Stimulated activated CD4-positive, alpha-beta T cell treated with anti-CD3 and anti-CD28 coated beads, Interleukin-1b, Interleukin-23, amount 100 ng/mL, for 24 hours (primary cell): ENCODE results near the gene DOK4.

Experiments used
- DNase-seq, 4 experiments: peaks; one replicate each; pipeline ENCODE4 v3.0.0-alpha.2; 2020; ENCODE audit warnings: low read depth in 4 of 4, low spot score in 1 of 4

DOK4 gene

GRCh38 chr16:57478396-57479204 is 7.7 kb downstream of the DOK4 start:
- DNase-seq = no peak

GRCh38 chr16:57477531-57478202 is 8.6 kb downstream of the DOK4 start:
- no peak for DNase-seq

GRCh38 chr16:57476546-57477410 is 9.5 kb downstream of the DOK4 start:
- no peak for DNase-seq

GRCh38 chr16:57475711-57476339 is 10.5 kb downstream of the DOK4 start:
- DNase-seq = peak in 3 of 4 experiments; percentile 60 to 80 (median 72)

- no peak for DNase-seq
Observed at GRCh38 chr16:57474671-57475661, 11.3 kb downstream of the DOK4 start.

GRCh38 chr16:57473906-57474305 is 12.4 kb downstream of the DOK4 start:
- DNase-seq = no peak

GRCh38 chr16:57473176-57473840 is 13.0 kb downstream of the DOK4 start:
- DNase-seq = no peak

GRCh38 chr16:57472665-57473060 is 13.6 kb downstream of the DOK4 start:
- DNase-seq = no peak

GRCh38 chr16:57471852-57472664 is 14.2 kb downstream of the DOK4 start:
- no peak for DNase-seq

GRCh38 chr16:57471209-57471608 is 15.1 kb downstream of the DOK4 start:
- no peak for DNase-seq

GRCh38 chr16:57470711-57471110 is 15.6 kb downstream of the DOK4 start:
- DNase-seq = no peak

- DNase-seq = no peak
Observed at GRCh38 chr16:57469917-57470470, 16.3 kb downstream of the DOK4 start.

GRCh38 chr16:57469046-57469445 is 17.2 kb downstream of the DOK4 start:
- DNase-seq = no peak

GRCh38 chr16:57468346-57468745 is 17.9 kb downstream of the DOK4 start:
- DNase-seq = no peak

GRCh38 chr16:57464523-57464922 is 21.8 kb downstream of the DOK4 start:
- no peak for DNase-seq

GRCh38 chr16:57462978-57463362 is 23.3 kb downstream of the DOK4 start:
- no peak for DNase-seq

- peak; percentile 87 to 96 (median 89) for DNase-seq
Observed at GRCh38 chr16:57462209-57462977, 23.9 kb downstream of the DOK4 start, which contains the start of gene POLR2C. TSS of gene POLR2C (plus strand) at chr16:57462679. CDS start at chr16:57462725, 46 bp downstream.
